CD4-positive, alpha-beta T cell treated with Interleukin-6 for 4 hours (primary cell): ENCODE data around the gene PPP1R9B.

ENCODE experiments used
- DNase-seq: peaks from one replicate; pipeline ENCODE4 v3.0.0-alpha.2; 2020; ENCODE audit warnings: mixed read lengths

PPP1R9B gene

DNA sequence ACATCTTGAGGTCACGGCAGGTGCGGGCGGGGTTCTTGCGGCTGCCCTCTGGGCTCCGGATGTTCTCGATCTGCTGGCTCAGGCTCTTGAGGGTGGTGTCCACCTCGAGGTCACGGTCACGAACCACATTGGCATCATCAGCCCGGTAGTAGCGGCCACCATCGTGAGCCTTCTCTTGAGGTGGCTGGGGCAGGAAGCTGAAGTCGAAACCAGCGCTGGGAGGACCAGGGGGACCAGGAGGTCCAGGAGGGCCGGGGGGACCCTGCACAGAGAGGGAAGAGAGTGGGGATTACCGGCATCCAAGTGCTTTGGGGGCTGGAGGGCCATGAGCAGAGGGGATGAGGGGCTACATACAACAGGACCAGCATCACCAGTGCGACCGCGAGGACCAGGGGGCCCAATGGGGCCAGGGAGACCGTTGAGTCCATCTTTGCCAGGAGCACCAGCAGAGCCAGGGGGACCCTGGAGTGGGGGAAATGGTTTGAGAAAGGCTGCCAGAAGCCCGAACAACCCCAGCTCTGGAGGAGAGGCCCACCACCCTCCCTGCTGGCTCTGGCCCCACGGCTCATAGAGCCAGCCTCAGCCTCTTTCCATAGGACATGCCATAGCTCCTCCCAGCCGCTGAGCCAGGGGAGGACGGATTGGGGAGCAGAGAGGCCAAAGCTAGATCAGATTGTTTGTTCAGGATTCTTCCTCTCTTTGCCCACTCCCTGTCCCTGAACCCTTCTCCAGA, 36.4 kb upstream of the PPP1R9B start:
- no peak for DNase-seq

GRCh38 chr17:50185631-50186471, 35.4 kb upstream of the PPP1R9B start:
- DNase-seq, result no peak

GRCh38 chr17:50184611-50185398, 34.3 kb upstream of the PPP1R9B start:
- DNase-seq, result no peak

DNA sequence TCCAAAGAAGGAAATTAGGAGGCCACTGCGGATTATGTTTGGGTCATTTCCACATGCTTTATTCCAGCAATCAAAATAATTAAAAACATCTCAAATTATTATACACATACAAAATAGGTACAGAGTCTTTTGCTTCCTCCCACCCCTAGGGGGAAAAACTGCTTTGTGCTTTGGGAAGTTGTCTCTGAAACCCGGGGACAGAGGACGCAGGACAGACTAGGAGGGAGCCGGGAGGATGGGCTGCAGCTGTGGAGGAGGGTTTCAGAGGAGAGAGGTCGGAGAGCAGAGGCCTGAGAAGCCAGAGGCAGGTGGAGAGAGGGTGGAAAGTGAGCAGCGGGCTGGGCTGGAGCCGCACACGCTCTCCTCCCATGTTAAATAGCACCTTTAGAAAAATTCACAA, 33.6 kb upstream of the PPP1R9B start:
- DNase-seq, result no peak

DNA sequence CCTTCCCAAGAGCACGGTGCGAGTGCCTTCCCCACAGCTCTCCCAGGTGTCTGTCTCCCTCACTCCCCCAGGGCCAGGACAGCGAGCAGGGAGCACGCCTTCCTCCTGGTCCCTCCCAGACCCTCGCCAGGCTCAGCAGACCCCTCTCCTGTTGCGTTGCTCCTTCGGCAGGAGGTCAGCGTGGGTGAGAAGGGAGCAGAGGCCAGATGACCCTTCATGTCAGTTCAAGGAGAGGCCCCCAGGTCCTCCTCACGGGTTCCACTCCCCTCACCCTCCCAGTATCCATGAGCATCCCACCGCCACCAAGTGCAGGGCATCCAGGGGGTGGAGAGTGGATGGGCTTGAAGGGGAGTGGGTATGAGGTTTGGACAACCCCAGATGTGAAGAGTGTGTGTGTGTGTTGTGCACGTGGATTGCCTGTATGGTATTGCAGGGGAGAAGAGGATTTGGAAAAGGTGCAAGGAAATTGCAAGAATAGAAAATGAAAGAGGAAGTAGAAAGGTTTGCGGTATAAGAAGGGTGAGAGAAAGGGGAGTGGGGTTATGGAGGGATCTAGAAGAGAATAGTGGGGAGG, 33.0 kb upstream of the PPP1R9B start:
- DNase-seq, result no peak

DNA sequence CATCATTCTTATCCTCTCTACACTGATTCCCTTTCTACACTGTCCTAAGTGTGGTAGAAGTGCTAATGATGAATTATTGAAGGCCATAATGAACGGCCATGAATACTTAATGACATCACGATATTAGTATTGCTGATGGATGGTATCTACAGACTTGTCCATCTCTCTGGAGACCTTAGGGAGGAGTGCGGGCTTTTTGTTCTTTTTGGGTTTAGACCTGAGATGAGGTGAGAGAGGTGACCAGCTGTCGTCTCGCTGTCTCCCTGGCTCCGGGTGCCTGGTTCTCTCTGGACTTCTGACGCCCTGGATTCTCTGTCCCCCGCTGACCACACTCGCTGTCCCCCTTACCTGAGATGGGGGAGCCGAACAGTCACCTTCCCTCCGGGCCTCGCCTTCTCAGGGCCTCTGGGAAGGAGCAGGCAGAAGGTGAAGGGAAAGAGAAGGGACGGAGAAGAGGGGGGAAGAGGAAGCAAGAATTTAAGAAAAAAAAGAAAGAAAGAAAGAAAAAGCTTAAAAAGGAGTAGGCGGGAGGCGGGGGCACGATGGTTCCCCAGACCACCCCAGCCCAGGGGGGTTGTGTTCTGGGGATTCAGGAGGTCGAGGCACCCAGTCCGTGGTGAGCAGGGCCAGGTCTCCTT, 32.4 kb upstream of the PPP1R9B start:
- DNase-seq, result no peak

DNA sequence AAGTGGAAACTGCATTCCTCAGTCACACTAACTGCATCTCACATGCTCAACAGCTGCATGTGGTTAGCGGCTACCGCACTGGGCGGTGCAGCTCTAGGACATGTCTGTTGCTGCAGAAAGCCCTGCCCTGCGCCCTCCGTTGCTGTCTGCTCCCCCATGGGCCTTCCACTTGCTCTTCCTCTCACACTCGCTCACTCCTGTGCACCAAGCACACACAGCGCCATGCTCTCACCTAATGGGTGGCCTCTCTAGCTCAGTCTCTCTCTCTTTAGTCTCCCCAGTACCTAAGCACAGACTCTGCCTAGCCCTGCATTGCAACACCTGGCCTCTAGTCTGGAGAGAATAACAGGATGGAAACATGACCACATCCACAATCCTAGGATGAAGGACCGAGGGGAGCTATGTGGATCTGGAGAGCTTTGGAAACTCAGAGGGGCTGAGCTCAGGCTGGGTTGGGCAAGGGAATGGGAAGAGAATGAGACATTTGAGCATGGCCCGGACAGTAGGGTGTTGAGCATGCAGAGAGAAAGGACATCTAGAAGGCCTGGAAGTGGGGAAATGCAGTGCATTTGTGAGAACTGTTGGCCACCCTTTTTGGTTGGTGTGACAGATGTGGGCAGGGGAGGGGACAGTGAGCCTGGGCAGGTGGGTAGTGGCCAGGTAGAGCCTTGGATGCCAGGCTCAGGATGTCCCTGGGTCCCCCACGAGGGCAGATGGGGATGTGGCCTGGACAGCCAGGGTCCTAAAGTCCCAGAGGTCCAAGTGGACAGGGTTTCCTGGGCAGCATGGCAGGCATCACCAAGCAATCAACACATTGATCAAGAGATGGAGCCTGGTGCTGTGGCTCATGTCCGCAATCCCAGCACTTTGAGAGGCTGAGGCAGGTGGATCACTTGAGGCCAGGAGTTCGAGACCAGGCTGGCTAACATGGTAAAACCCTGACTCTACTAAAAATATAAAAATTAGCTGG, 31.4 kb upstream of the PPP1R9B start:
- no peak for DNase-seq

DNA sequence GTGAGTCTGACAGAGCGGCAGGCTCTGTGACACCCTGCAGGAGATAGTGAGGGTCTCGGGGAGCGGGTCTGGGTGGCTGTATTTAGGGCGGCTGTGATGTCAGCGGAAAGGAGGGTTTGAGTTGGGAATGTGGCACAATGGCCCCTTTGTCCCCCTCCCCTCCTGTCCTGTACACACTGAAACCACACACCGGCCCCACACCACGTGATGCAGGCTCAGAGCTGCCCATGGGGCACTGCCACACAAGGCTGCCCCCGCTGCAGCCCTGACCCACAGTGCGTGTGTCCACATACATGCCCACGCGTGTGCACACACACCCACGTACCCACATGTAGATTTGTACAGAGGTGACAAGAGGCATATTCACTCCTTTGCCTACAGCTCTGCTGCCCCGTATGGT, 30.7 kb upstream of the PPP1R9B start:
- no peak for DNase-seq

GRCh38 chr17:50180620-50181019, 30.1 kb upstream of the PPP1R9B start:
- DNase-seq, result no peak

DNA sequence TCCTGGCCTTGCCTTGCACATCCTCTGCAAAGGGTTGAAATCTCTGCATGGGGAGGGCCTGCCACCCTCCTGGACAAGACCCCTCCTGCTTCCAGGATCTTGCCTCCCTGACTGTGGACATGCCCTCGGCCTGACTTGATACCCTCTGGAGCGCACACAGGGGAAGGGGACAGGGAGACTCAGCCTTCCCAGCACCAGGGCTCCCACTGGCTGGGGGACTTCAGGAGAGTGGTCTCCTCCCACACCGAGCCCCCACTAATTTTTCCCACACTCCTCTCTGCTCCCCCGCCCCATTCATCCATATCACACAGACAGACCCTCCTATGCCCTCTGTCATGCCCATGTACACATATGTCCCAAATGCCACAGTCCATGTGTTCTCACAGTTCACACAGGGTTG, 29.6 kb upstream of the PPP1R9B start:
- no peak for DNase-seq

DNA sequence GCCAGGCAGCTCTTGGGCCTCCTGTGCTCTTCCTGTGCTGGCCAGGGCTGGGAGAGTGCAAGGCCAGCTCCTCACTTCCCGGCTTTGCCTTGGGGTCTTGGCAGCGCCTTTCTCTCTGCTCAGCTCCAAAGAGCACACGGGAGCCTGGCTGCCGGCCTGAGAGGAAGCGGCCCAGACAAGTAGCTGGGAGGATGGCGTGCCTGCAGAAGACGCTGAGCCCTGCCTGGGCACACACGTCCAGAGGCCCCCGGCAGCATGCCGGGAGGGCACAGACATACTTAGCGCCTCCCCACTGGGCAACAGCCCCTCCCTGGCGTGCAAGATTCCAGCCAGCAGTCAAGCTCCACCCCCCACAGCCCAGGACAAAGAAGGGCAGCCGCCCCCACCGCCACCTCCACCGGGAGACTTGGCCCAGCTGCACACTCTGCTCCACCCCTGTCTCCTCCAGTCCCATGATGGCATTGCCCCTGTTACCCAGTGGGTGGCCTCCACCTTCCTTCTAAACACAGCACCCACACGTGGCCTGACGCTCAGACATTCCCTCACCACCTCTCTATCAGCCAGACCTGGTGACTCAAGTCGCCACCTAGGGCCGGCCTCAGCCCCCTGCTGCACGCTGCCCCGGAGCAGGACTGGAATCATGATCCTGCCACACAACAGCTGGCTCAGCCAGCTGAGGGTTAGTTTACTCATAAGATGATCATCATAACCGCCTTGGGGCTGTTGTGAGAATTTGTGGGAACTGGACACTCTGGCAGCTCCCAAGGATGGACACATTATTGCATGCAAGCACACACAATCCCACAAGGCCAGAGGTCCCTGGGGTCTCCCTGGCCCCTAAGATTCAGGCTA, 27.7 kb upstream of the PPP1R9B start:
- peak; percentile 65 for DNase-seq

GRCh38 chr17:50177476-50177875, 27.0 kb upstream of the PPP1R9B start:
- no peak for DNase-seq

- DNase-seq, result no peak
Observed at GRCh38 chr17:50176559-50177357, 26.3 kb upstream of the PPP1R9B start.

DNA sequence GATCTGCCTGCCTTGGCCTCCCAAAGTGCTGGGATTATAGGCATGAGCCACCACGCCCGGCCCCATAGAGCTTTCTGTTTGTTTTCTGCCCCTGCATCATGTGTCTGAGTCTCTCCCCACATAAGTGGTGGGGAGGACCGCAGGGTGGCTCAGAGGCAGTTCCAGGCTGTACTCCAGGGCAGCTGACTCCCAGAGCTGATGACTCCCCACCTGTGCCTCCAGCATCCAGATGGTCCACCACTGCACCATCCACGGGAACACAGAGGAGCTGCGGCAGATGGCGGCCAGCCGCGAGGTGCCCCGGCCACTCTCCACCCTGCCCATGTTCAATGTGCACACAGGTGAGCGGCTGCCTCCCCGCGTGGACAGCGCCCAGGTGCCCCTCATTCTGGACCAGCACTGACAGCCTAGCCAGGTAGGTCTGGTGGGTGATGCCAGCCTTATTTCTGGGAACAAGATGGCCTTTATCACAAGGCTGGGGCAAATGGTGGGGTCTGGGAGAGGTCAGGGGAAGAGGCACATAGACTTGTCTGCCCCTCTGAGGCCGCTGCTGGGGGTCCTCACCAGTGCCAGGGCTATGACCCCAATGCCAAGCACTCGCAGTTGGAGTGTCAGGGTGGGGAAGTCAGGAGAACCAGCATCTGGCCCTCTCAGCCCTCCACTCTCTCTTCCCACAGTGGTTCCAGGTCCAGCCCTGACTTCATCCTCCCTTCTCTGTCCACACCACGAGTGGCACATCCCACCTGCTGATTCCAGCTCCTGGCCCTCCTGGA, 24.7 kb upstream of the PPP1R9B start:
- DNase-seq, result no peak

DNA sequence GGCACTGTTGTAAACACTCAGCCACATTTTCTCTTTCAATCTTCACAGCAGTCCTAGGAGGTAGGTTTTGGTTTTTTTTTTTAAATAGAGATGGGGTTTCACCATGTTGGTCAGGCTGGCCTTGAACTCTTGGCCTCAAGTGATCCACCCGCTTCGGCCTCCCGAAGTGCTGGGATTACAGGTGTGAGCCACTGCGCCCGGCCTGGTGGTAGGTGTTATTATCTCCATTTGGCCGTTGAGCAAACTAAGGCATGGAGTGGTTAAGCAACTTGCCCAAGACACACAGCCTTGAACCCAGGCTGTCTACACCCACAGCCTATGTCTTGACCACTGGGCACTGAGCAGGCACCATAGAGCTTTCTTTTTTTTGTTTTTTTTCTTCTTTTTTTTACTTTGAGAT, 24.0 kb upstream of the PPP1R9B start:
- no peak for DNase-seq

GRCh38 chr17:50173335-50173941, 23.0 kb upstream of the PPP1R9B start:
- no peak for DNase-seq

- DNase-seq, result no peak
Observed at GRCh38 chr17:50172936-50173334, 22.5 kb upstream of the PPP1R9B start.

DNA sequence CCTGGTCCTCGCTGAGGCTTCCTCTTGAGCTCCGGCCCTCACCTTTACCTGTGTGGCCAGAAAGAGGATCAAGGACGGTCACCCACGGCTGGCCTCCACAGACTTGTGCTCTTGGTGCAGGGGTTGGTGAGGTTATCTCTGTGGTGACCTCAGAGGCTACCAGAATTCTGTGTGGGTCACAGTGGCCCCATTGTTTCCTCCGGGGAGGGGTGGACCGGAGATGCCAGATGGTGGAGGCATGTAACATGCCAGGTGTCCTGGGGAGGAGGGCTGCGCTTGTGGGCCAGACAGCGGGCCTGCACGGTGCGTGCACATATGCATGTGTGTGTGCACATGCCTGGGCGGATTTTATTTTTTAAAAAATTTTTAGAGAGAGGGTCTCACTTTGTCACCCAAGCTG, 21.7 kb upstream of the PPP1R9B start:
- DNase-seq, result no peak
